ENCODE measurements around the gene NRL.

Gene NRL

DNA sequence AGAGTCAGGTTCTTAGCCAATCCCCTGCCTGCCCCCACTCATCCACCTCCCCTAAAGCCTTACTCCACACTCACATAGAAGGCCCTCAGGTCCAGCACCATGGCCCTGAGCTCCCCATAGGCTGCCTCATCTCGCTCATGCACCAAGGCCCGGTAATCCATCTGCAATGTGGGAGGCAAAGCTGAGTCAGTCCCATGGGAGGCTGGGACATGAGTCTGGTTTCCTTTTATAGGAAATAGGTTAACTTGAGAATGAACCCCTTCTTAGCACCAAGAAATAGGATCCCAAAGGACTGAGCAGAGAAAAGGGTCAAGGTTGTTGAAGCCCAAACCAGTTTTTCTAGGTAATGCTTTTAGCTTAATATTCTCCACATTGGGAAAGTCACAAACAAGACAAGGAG is 28.8 kb upstream of the NRL start:
- no peak for DNase-seq

DNA sequence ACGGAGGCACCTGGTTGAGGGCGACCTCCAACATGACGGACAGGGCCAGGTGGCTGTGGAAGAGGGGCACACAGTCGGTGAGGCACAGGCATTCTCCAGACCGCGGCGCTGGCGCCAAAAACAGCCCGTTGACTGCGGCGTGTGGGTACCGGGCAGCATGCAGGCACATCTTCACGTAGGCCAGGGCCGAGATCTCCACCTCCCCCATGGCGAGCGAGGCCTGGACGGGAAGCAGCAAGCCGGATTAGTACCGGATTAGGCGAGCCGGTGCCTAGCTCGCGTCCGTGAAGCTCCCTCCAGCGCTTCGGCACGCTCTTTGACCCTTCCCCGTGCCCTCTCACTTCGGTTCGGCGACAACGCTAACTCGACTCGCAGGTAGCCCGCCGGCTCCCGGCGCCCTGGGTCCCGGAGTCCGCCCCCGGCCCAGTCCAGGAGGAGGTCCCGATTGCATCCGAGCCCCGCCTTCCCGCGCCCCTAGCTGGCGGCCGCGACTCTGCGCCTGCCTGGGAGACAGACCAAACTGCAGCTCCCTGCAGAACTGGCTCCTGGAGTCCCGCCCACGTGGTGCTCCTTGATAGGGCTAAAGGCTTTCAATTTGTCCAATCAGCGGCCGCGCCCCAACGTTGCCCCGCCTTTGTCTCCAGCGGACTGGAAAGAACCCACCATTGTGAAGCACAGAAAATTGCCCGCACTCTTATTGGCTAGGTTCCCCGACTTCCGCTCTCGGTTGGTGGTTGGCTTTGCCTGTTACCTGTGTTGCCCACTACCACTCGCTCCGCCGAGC is 26.5 kb upstream of the NRL start, which contains the start of gene EMC9:
Gene EMC9 (minus strand): TSS at position 495 of the 784 bp plus-strand sequence. CDS start 287 bp downstream, at position 208.
- peak; percentile 100 for DNase-seq

DNA sequence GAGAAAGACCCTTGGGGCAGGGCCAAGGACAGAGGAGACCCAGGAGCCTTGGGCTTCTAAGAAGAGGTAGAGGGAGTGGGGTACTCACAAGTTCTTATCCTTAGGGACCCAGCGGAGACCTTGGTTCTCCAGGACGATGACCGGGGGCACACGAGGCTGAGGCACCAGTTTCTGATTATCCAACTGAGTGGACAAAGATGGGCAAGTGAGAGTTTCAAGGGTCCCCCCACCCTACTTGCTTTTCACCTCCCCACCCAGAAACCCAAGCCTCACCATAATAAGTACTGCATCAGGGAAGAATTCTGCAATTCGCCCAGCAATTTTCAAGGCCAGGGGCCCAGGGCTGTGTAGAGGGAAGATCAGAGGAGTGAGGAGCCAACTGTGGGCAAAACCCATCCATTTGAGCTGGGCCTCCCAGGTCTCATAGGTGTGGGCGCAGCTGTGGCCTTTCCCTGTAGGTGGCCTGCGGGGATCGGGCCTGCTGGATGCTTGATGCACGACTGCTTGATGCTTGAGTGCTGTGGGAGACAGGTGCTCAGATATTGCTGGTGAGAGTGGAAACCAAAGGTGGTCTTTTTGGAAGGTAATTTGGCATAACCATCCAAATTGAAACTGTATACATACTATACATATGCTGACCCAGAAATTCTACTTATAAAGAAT is 24.7 kb upstream of the NRL start:
- no peak for DNase-seq

DNA sequence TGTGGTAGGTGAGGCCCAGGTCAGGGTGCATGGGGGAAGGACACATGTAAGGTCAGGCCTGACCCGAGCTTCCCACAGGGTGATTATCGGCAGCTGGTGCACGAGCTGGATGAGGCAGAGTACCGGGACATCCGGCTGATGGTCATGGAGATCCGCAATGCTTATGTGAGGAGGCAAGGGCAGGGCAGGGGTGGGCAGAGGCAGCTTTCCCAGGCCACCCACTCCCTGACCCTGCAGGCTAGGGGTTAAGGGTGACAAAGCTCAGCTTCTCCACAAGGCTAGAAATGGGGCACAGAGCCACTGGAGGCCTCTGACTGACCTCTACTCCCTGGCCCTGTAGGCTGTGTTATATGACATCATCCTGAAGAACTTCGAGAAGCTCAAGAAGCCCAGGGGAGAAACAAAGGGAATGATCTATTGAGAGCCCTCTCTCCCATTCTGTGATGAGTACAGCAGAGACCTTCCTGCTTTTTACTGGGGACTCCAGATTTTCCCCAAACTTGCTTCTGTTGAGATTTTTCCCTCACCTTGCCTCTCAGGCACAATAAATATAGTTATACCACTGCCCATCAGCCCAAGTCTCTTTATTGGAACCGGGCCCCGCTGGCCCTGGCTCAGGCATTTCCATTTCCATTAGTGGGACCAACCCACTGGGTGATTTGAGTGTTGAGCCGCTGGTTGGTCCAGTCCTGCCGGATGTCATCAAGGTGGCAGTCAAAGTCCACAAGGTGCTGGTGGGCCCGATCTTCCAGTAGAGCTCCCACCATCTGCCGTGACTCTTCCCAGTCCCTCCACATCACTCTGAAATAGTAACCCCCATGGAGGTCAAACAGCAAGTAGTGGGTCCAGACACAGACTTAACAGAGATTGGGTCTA is 23.9 kb upstream of the NRL start:
- no peak for DNase-seq

DNA sequence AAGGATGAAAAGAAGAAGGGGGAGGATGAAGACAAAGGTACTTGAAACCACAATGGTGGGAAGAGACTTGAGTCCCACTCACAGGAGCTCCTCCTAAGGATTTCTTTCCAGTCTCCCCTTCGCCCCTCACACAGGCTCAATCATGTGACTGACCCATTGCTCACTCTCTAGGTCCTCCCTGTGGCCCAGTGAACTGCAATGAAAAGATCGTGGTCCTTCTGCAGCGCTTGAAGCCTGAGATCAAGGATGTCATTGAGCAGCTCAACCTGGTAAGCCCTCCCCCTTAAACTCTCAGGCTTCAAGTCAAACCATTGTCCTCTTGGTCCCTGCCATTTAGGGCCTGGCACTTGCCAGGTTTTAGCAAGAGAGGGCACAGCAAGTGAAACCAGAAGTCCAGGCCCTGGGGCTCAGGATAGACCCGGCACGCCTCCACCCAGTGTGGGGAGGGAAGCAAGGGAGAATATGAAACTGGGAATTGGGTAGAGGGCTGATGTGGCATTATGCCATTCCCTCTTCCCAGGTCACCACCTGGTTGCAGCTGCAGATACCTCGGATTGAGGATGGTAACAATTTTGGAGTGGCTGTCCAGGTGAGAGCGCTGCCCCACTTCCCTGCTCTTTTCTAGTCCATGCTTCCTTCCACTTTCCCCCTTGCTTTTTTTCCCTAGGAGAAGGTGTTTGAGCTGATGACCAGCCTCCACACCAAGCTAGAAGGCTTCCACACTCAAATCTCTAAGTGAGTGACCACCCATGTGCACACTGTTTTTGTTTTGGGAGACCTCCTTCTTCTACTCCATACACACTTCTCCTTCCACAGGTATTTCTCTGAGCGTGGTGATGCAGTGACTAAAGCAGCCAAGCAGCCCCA is 23.0 kb upstream of the NRL start:
- DNase-seq: no peak

DNA sequence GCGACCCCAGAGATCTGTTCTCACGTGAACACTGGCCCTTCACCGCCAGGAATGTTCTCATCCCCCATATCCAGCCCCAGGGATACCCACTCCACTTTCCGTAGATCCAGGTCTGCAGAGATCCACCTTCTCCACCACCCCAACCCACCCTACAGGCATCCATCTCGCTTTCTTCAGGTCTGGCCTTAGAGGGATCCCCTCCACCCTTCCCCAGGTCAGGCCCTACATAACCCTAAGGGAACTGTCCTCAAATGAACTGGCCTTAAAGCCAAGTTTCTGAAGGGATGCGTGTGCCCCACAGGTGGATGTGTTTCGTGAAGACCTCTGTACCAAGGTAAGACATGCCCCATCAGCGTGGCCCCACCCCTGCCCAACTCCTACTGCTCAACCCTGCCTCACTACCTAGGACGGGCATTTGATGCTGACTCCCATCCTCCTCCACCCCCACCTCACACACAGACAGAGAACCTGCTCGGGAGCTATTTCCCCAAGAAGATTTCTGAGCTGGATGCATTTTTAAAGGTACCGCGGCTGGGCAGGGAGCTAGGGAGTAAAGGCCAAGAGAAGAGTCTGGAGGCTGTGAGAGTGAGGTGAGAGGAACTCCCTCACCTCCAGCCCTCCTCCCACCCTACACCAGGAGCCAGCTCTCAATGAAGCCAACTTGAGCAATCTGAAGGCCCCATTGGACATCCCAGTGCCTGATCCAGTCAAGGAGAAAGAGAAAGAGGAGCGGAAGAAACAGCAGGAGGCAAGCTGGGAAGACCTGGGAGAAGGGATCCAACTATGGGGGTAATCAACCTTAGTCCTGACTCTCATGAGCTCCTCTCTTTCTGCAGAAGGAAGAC is 22.2 kb upstream of the NRL start:
- DNase-seq: no peak

DNA sequence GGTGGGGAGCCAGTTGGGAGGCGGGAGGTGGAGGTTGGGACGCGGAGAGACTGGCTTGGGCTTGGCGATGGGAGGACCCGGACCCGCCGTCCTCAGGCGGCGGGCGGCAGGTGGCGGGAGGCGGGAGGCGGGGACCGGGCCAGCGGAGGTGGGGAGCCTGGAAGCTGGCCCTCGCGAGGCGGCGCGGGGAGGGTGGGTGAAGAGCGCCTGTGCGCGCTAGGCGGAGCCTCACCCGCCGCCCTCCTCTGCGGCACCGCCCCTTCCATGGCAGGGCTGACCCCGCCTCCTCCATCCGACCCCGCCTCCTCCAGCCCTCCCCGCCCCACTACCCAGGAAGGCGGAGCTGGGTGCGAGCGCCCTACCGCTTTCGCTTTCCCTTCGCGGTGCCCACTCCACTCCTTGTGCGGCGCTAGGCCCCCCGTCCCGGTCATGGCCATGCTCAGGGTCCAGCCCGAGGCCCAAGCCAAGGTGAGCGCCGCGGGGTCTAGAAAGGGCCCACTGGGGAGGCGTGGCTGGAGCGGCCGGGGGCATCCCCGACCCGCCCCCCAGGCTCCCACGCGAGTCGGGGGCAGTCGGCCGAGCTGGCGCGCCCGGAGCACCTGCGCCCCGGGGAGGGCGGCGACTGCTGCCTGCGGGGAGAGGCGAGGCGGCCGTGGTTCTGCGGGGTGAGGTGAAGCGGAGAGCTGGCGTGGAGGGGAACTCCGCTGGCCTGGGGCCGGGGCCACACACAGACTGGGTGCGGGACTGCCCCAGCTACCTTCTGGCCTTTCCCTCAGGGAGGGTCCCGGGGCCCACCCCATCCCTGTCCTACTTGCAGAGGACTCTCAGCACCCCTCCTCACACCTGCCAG is 21.3 kb upstream of the NRL start, which contains the start of gene PSME1:
Gene PSME1 (plus strand): TSS at position 361 of the 850 bp plus-strand sequence. CDS start 69 bp downstream, at position 430.
- DNase-seq: peak; percentile 84

DNA sequence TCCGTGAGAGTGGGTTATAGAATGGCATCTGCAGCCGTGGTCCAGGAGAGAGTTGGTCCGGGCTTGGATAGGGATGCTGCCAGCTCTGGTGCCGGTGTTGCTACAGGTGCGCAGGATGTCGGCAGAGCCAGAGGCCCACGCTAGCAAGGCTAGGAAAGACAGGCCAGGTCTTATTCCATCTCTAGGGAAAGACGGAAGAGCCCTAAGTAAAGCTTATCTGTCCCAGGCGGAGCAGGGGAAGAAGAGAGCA is 20.8 kb upstream of the NRL start:
- DNase-seq: no peak

DNA sequence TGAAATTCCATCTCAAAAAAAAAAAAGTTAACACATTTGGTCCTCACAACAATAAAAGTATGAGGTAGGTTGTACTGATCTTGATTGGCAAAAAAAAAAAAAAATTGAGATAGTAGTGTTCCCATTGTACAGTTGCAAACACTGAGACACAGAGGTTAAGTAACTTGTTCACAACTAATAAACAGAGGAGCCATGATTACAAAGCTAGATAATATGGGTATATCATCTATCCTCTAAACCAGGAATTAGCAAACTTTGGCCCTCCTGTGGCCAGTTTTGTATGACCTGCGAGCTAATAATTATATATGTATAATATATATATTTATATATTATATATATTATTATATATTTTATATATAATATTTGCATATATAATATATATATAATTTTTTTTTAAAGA is 19.0 kb upstream of the NRL start:
- DNase-seq: no peak

DNA sequence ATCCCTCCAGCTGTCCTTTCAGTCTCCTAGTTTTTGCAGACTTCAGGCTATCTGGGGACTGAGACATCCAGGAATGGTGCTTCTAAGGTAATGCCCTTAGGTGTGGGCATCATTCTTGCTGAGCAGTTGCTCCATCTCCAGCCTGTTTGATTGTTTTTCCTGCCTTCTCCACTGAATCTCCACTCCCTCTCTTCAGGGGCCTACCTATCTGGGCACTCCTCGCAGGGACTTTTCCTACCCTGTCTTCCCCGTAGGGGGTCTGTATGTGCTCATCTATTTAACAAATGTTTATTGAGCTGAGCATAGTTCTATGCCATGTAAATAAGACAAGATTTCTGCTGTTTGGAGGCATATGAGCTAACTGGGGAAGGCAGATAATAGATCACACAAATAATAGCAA is 18.2 kb upstream of the NRL start:
- no peak for DNase-seq

DNA sequence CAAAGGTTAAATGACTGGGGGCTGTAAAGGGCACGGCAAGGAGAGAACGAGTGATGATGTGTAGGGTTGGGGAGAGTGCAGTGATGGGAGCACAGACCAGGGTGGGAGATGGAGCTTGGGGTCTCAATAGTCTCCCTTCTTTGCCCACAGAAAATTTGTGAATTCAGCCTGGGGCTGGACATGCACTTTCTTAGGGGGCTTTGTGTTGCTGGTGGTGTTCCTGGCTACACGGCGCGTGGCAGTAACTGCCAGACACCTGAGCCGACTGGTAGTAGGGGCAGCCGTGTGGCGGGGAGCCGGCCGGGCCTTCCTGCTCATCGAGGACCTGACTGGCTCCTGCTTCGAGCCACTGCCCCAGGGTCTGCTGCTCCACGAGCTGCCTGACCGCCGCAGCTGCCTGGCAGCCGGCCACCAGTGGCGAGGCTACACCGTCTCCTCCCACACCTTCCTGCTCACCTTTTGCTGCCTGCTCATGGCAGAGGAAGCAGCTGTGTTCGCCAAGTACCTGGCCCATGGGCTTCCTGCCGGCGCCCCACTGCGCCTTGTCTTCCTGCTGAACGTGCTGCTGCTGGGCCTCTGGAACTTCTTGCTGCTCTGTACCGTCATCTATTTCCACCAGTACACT is 17.4 kb upstream of the NRL start:
- DNase-seq: peak; percentile 17

DNA sequence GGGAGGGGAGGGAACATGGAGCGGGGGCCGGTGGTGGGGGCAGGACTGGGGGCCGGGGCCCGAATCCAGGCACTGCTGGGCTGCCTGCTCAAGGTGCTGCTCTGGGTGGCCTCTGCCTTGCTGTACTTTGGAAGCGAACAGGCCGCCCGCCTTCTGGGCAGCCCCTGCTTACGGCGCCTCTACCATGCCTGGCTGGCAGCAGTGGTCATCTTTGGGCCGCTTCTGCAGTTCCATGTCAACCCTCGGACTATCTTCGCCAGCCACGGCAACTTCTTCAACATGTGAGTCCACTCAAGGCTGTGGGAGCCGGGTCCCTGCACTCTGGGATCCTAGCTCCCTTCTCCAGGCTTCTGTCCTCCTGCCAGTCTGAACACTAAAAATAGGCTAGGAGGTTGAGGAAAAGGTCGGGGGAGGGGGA is 16.8 kb upstream of the NRL start:
- no peak for DNase-seq

DNA sequence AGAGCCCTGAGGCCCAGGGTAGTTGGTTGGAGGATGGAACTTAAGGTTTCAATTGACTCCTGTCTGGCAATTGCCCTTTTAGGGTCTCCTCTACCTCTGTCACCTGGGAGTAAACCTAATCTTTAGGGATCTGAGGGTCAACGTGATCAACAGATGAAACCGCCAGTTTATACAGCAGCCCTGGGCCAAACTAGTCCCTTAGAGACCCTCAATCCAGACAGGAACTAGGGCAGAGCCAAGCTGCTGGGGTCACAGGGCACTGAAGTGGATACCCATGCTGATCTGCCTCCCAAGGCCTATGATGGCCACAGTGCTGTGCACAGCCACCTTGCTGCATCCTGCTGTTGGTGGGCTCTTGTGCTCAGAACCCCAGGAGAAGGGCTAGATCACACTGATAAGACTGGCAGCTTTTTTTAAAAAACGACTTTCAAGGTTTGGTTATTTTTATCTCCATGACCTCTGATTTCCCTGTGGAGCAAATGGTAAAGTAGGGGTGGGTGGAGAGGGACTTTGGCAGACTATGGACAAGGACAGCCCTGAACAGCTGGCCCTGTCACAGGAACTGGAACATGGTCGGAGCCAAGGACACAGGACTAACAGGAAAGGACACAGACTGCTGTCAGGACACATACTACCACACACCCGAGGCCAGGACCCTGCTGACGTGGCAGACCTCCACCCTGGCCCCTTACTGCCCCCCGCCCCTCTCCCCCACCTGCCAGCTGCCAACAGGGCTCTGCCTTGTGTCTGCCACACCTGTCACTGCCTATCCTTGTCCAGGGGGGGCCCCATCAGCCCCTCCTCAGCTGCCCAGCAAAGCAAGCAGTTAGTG is 16.2 kb upstream of the NRL start:
- DNase-seq: no peak

DNA sequence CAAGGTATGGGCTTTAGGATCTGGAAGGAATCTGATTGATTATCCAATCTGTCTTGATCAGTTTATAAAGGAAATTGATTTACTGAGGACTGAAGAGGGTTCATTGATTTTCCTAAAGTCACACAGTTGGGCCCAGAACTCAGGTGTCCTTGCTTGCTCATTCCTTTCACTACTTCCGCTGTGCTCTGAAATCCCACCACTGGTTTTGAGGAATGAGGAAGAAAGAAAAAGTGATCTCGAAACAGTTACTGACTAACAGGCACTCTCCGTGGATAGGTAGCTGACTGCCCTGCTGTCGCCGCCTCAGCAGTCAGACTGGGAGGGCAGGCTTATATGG is 15.6 kb upstream of the NRL start, which contains the start of gene FITM1:
Gene FITM1 (plus strand): TSS at position 280 of the 337 bp plus-strand sequence. CDS start 905 bp downstream, outside the sequence.
- DNase-seq: no peak

DNA sequence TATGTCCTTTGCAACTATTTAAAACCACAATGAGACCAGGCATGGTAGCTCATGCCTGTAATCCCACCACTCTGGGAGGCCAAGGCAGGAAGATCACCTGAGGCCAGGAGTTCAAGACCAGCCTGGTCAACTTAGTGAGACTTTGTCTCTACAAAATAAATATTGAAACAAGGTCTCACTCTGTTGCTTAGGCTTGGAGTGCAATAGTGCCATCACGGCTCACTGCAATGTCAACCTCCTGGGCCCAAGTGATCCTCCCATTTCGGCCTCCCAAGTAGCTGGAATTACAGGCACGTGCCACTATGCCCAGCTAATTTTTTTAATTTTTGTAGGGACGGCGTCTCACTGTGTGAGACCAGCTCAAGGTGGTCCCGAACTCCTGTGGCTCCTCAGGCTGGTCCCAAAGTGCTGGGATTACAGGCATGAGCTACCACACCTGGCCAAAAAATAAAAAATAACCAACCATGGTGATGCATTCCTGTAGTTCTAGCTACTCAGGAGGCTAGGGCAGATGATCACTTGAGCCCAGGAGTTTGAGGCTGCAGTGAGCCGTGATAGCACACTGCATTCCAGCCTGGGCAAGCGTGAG is 14.8 kb upstream of the NRL start:
- no peak for DNase-seq

DNA sequence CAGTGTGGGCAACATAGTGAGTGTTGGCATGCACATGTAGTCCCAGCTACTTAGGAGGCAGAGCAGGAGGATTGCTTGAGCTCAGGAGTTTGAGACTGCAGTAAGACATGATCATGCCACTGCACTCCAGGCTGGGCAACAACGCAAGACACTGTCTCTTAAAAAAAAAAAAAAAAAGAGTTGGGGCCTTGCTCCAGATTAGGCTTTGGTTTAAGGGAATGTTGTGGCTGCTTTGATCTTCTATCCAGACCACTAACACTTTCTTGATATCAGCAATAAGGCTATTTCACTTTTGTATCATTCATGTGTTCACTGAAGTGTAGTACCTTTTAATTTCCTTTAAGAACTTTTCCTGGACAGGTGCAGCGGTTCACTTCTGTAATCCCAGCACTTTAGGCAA is 12.9 kb upstream of the NRL start:
- DNase-seq: no peak

DNA sequence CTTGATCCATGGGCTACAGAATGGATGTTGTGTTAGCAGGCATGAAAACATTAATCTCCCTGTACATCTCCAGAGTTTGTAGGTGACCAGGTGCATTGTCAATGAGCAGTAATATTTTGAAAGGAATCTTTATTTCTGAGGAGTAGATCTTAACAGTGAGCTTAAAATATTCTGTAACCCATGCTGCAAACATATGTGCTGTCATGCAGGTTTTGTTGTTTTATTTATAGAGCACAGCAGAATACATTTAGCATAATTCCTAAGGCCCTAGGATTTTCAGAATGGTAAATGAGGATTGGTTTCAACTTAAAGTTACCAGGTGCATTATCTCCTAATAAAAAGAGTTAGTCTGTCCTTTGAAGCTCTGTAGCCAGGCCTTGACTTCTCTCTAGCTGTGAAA is 12.2 kb upstream of the NRL start:
- no peak for DNase-seq

DNA sequence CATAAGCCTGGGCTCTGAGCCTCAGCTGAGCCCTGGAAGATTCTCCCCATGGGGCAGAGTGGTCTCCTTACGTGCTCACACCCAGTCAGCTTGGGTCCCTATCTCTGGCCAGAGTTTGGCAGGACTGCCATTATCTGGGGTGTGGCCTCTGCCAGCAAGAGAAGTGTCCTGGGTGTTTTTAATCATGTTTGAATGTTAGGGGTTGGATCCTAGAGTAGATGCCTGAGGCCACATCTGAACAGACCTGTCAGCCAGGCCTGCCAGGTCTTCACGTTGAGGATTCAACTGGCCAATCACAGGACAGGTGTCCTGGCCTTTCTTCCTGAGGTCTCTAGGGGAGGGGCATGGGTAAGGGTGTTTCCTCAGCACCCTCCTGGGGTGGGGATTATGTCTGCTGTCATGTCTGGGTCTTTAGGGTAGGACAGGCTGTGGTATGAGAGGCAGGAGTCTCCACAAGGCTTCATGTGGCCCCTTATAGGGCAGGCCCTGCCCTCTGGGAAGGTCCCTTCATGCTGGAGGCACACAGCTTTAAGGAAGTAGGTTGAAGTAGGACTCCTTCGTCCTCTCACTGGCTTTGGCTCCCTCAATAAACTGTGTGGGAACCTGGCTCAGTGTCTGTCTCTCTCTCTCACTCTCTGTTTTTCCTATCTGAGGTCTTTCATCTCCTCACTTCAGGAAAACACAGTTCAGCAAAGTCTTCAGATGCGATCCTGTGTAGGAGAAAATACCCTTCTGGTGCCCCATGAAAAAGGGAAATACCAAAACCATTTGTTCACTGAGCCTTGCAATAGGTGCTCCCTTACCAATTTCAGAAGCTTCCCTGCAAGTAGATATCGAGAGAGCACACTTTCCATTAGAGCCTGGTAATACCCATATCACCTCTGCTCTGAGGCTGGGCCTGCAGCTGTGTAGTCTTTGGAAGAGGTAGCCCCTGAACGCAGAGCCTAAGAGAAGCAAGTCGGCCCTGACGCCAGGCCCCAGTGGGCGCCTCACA is 9.0 kb upstream of the NRL start:
- DNase-seq: no peak

Data from DMS79 (cell line).